ENCODE data around the gene CCDC50. TPM values are rescaled to one million over a fixed set of nuclear protein-coding genes. Genes with fewer than 3 reads are reported as not detected.

Gene CCDC50
- total RNA-seq, 1 donor from 2014 or later = 64.7 TPM

- ATAC-seq (no peak), DNase-seq (ENCODE audit: low spot score) (no peak)
- intact Hi-C loops (cut with DNase I) = no loop called here
These were observed 39.8 kb downstream of the CCDC50 start for GRCh38 chr3:191368755-191369615.

GRCh38 chr3:191369616-191370010 is 40.4 kb downstream of the CCDC50 start:
- intact Hi-C loops (cut with DNase I) = no loop called here
- ATAC-seq = no peak
- no peak for DNase-seq (ENCODE audit: low spot score)

- DNase-seq (ENCODE audit: low spot score) (no peak), ATAC-seq (no peak)
- intact Hi-C loops (cut with DNase I) = no loop called here
These were observed 42.9 kb downstream of the CCDC50 start for GRCh38 chr3:191372122-191372521.

GRCh38 chr3:191373327-191373726 is 44.1 kb downstream of the CCDC50 start:
- no peak for DNase-seq (ENCODE audit: low spot score)
- ATAC-seq = no peak

GRCh38 chr3:191376516-191377141 is 47.4 kb downstream of the CCDC50 start:
- intact Hi-C loops (cut with DNase I) = no loop called here
- DNase-seq (ENCODE audit: low spot score) (no peak), ATAC-seq (peak; percentile 51)

More at GRCh38 chr3:191373327-191373726, 44.1 kb downstream of the CCDC50 start:
- intact Hi-C loops (cut with DNase I) = no loop called here

GRCh38 chr3:191378142-191378812 is 49.1 kb downstream of the CCDC50 start:
- ATAC-seq (peak; percentile 73), DNase-seq (ENCODE audit: low spot score) (no peak)
- intact Hi-C loops (cut with DNase I) = no loop called here

GRCh38 chr3:191379446-191379845 is 50.3 kb downstream of the CCDC50 start:
- intact Hi-C loops (cut with DNase I) = no loop called here
- DNase-seq (ENCODE audit: low spot score) (no peak), ATAC-seq (no peak)

GRCh38 chr3:191380001-191380400 is 50.8 kb downstream of the CCDC50 start:
- no peak for DNase-seq (ENCODE audit: low spot score)
- intact Hi-C loops (cut with DNase I) = no loop called here
- ATAC-seq = no peak

- ATAC-seq (no peak), DNase-seq (ENCODE audit: low spot score) (no peak)
- intact Hi-C loops (cut with DNase I) = no loop called here
These were observed 52.1 kb downstream of the CCDC50 start for GRCh38 chr3:191381303-191381702.

- no peak for DNase-seq (ENCODE audit: low spot score)
- no peak for ATAC-seq
- intact Hi-C loops (cut with DNase I) = no loop called here
These were observed 53.5 kb downstream of the CCDC50 start for GRCh38 chr3:191382661-191383060.

GRCh38 chr3:191383124-191383523 is 53.9 kb downstream of the CCDC50 start:
- intact Hi-C loops (cut with DNase I) = no loop called here
- DNase-seq (ENCODE audit: low spot score) = no peak
- no peak for ATAC-seq

GRCh38 chr3:191385101-191385500 is 55.9 kb downstream of the CCDC50 start:
- DNase-seq (ENCODE audit: low spot score) (no peak), ATAC-seq (no peak)
- intact Hi-C loops (cut with DNase I) = no loop called here

- intact Hi-C loops (cut with DNase I) = no loop called here
- no peak for DNase-seq (ENCODE audit: low spot score)
- no peak for ATAC-seq
These were observed 58.4 kb downstream of the CCDC50 start for GRCh38 chr3:191387441-191388077.

- intact Hi-C loops (cut with DNase I) = no loop called here
- no peak for ATAC-seq
These were observed 59.6 kb downstream of the CCDC50 start for GRCh38 chr3:191388823-191389222.

GRCh38 chr3:191390580-191390979 is 61.4 kb downstream of the CCDC50 start:
- intact Hi-C loops (cut with DNase I) = no loop called here
- no peak for DNase-seq (ENCODE audit: low spot score)
- no peak for ATAC-seq

More at GRCh38 chr3:191388823-191389222, 59.6 kb downstream of the CCDC50 start:
- no peak for DNase-seq (ENCODE audit: low spot score)

- no peak for ATAC-seq
- no peak for DNase-seq (ENCODE audit: low spot score)
- intact Hi-C loops (cut with DNase I) = no loop called here
These were observed 62.9 kb downstream of the CCDC50 start for GRCh38 chr3:191391861-191392808.

- intact Hi-C loops (cut with DNase I) = no loop called here
- ATAC-seq (no peak), DNase-seq (ENCODE audit: low spot score) (no peak)
These were observed 64.0 kb downstream of the CCDC50 start for GRCh38 chr3:191393146-191393545.

- intact Hi-C loops (cut with DNase I) = no loop called here
- no peak for DNase-seq (ENCODE audit: low spot score)
- no peak for ATAC-seq
These were observed 68.6 kb downstream of the CCDC50 start for GRCh38 chr3:191397771-191398170.
